GM21367 (cell line): ENCODE data around the gene ZNF576.
"Not testable (repeated sequence)": the region's sequence is repeated elsewhere in the genome, so short reads cannot be mapped to it uniquely, and the experiment has no call there.

Source experiments
- ATAC-seq: cut with Tn5 transposase; IDR thresholded peaks from one replicate; pipeline ENCODE4 v1.9.1; 2021; ENCODE audit not compliant: unreplicated experiment

The ZNF576 gene

GRCh38 chr19:43595999-43596841 lies at the start of gene ZNF576, which contains the start of gene IRGQ:
ZNF576 (plus strand) TSS chr19:43596595; CDS start chr19:43597109, 514 bp downstream.
IRGQ (minus strand) TSS chr19:43596134; CDS start chr19:43595338, 796 bp downstream.
- ATAC-seq: peak; percentile 64

- ATAC-seq: not testable (repeated sequence)
Measured at GRCh38 chr19:43547926-43548325, 48.5 kb upstream of the ZNF576 start.

GRCh38 chr19:43548706-43549105 lies 47.7 kb upstream of the ZNF576 start:
- ATAC-seq: no peak

GRCh38 chr19:43551399-43552197 lies 44.8 kb upstream of the ZNF576 start:
- ATAC-seq: no peak

- ATAC-seq: no peak
Measured at GRCh38 chr19:43552198-43552450, 44.3 kb upstream of the ZNF576 start.

GRCh38 chr19:43552616-43553015 lies 43.8 kb upstream of the ZNF576 start:
- no peak for ATAC-seq

- ATAC-seq: no peak
Measured at GRCh38 chr19:43553656-43554055, 42.7 kb upstream of the ZNF576 start.

GRCh38 chr19:43554317-43554895 lies 42.0 kb upstream of the ZNF576 start:
- ATAC-seq: no peak

- no peak for ATAC-seq
Measured at GRCh38 chr19:43555185-43555770, 41.1 kb upstream of the ZNF576 start.

GRCh38 chr19:43560687-43561086 lies 35.7 kb upstream of the ZNF576 start:
- ATAC-seq: no peak

- ATAC-seq: no peak
Measured at GRCh38 chr19:43561139-43561970, 35.0 kb upstream of the ZNF576 start.

- ATAC-seq: no peak
Measured at GRCh38 chr19:43562226-43562697, 34.1 kb upstream of the ZNF576 start.

GRCh38 chr19:43562698-43563241 lies 33.6 kb upstream of the ZNF576 start:
- peak; percentile 67 for ATAC-seq

GRCh38 chr19:43563816-43564457 lies 32.5 kb upstream of the ZNF576 start:
- no peak for ATAC-seq

GRCh38 chr19:43564800-43565199 lies 31.6 kb upstream of the ZNF576 start:
- ATAC-seq: no peak

- ATAC-seq: no peak
Measured at GRCh38 chr19:43569657-43570056, 26.7 kb upstream of the ZNF576 start.

GRCh38 chr19:43570174-43570791 lies 26.1 kb upstream of the ZNF576 start:
- ATAC-seq: no peak

GRCh38 chr19:43572171-43572588 lies 24.2 kb upstream of the ZNF576 start:
- no peak for ATAC-seq
